K562 (cell line): Measurements from ENCODE around the gene RBPJL. TPM values are rescaled to one million over a fixed set of nuclear protein-coding genes. Genes with fewer than 3 reads are reported as not detected.
A peak's percentile ranks its signal among the peaks of the same experiment; 100 is the strongest.

Experiments
- ATAC-seq: fragments of 200-7000 bp; cut with Tn5 transposase; 3 replicates; pipeline ENCODE4 v1.9.1; 2020; ENCODE audit warnings: moderate library complexity
- BruUV-seq: library from RNA; stranded (reverse); fragments of 400-500 nt; replicated peaks from 2 replicates; lab custom pipeline; 2021; lab: Mats Ljungman, UMichigan
- CTCF ChIA-PET: fragments of 300-600 bp; formaldehyde crosslinking; extraction: SDS; loops from one replicate; lab custom pipeline; 2021; ENCODE audit warnings: low intra/inter-chr PET ratio; lab: Yijun Ruan, JAX
- POLR2A ChIA-PET: fragments of 300-600, 350-650 bp; sonication (Branson Sonifier 250); formaldehyde crosslinking; extraction: SDS; loops from one replicate; lab custom pipeline; 2021; ENCODE audit warnings: antibody characterized with exemption, inconsistent platforms; lab: Yijun Ruan, JAX
- DNase-seq, 4 experiments: peaks; one replicate each; pipeline versions ENCODE4 v3.0.0 to v3.0.0-alpha.2; 2011 to 2018; ENCODE audit warnings: low spot score in 3 of 4, mixed read lengths in 3 of 4; ENCODE audit errors: extremely low read depth in 1 of 4
- FAIRE-seq: peaks from 2 replicates; lab custom pipeline; 2011; peaks lifted over from hg19 to GRCh38; lab: Jason Lieb, UNC
- H2AFZ ChIP-seq: 2 replicates; pipeline ENCODE4 v1.6.0; 2011; ENCODE audit warnings: low read depth, low read length, control low read depth, inconsistent platforms
- H3K27ac ChIP-seq: fragments of 200-600 bp; 3 replicates; pipeline ENCODE4 v1.8.0; 2011; ENCODE audit warnings: low read depth, mild to moderate bottlenecking, control low read depth, inconsistent platforms, low read length, moderate library complexity, mixed read lengths; ENCODE audit errors: extremely low read depth
- H3K27me3 ChIP-seq, 2 experiments: fragments of 300-600 bp in 1 of 2; 2 replicates in 1 of 2; 3 replicates in 1 of 2; pipeline versions ENCODE4 v1.6.0 to v1.8.0; 2011; ENCODE audit warnings: inconsistent platforms in 2 of 2, low read length in 2 of 2, mild to moderate bottlenecking in 1 of 2, mixed read lengths in 1 of 2, moderate library complexity in 1 of 2; ENCODE audit not compliant: control insufficient read depth in 2 of 2, insufficient read depth in 2 of 2
- H3K36me3 ChIP-seq: fragments of 300-600 bp; 3 replicates; pipeline ENCODE4 v1.8.0; 2011; ENCODE audit warnings: mild to moderate bottlenecking, low read length, inconsistent platforms; ENCODE audit not compliant: control insufficient read depth, insufficient read depth
- H3K4me1 ChIP-seq, 2 experiments: fragments of 200-600 bp in 1 of 2; replicated peaks in 1 of 2; 2 replicates in 1 of 2; 3 replicates in 1 of 2; pipeline versions ENCODE4 v1.5.1 to v1.8.0; 2011; ENCODE audit warnings: inconsistent platforms in 2 of 2, low read length in 2 of 2, mild to moderate bottlenecking in 1 of 2, mixed read lengths in 1 of 2, moderate library complexity in 1 of 2; ENCODE audit not compliant: control insufficient read depth in 2 of 2, insufficient read depth in 2 of 2
- H3K4me2 ChIP-seq: 2 replicates; pipeline ENCODE4 v1.6.1; 2011; ENCODE audit warnings: low read length, control low read depth, inconsistent platforms, mixed read lengths; ENCODE audit not compliant: insufficient read depth
- H3K4me3 ChIP-seq: fragments of 200-600 bp; sonication (generic), shearing (Covaris generic); 2 replicates; pipeline ENCODE4 v1.5.1; 2016; ENCODE audit warnings: control low read depth, inconsistent platforms
- H3K79me2 ChIP-seq: fragments of 200-600 bp; 3 replicates; pipeline ENCODE4 v1.8.0; 2011; ENCODE audit warnings: low read length, inconsistent platforms; ENCODE audit not compliant: control insufficient read depth, insufficient read depth
- H3K9ac ChIP-seq, 2 experiments: 2 replicates each; pipeline versions ENCODE4 v1.6.0 to v1.6.1; 2011; ENCODE audit warnings: low read depth in 2 of 2, low read length in 2 of 2, control low read depth in 1 of 2, inconsistent platforms in 1 of 2, mild to moderate bottlenecking in 1 of 2, mixed read lengths in 1 of 2; ENCODE audit not compliant: insufficient read depth in 1 of 2
- H3K9me1 ChIP-seq: one replicate; pipeline ENCODE4 v1.6.0; 2011; ENCODE audit warnings: inconsistent platforms, mild to moderate bottlenecking, low read length, moderate library complexity; ENCODE audit not compliant: control insufficient read depth, insufficient read depth
- H3K9me3 ChIP-seq: replicated peaks from 2 replicates; pipeline ENCODE4 v1.5.1; 2011; ENCODE audit warnings: low read depth, low read length, inconsistent platforms; ENCODE audit not compliant: control insufficient read depth, insufficient read depth
- H4K20me1 ChIP-seq: replicated peaks from 2 replicates; pipeline ENCODE4 v1.6.1; 2011; ENCODE audit warnings: low read length, inconsistent platforms, mixed read lengths; ENCODE audit not compliant: control insufficient read depth, insufficient read depth
- FOSL1 ChIP-seq: fragments of 200-800 bp; sonication (Bioruptor generic); conservative IDR thresholded peaks from 2 replicates; pipeline ENCODE4 v1.6.1; 2016; ENCODE audit warnings: missing genetic modification characterization, missing compliant biosample characterization
- JUN ChIP-seq, 2 experiments: sonication (generic) in 1 of 2; formaldehyde crosslinking in 1 of 2; IDR thresholded peaks; 2 replicates each; pipeline versions ENCODE4 v1.6.1 to v1.8.0; 2012 to 2022; ENCODE audit warnings: borderline replicate concordance in 2 of 2, mild to moderate bottlenecking in 2 of 2, improper control_type of control experiment in 1 of 2, low read depth in 1 of 2, low read length in 1 of 2, missing genetic modification reagents in 1 of 2
- JUND ChIP-seq, 2 experiments: IDR thresholded peaks; 2 replicates in 1 of 2; 3 replicates in 1 of 2; pipeline ENCODE4 v1.6.1; 2011; ENCODE audit warnings: borderline replicate concordance in 2 of 2, low read depth in 2 of 2, low read length in 2 of 2, improper control_type of control experiment in 1 of 2, missing biosample characterization in 1 of 2, missing genetic modification characterization in 1 of 2, missing genetic modification reagents in 1 of 2
- NR2C2 ChIP-seq, 2 experiments: fragments of 200-800 bp in 1 of 2; sonication (Bioruptor generic) in 1 of 2; sonication (generic) in 1 of 2; formaldehyde crosslinking in 1 of 2; IDR thresholded peaks; 2 replicates each; pipeline versions ENCODE4 v1.6.1 to v1.8.0; 2016 to 2022; ENCODE audit warnings: mild to moderate bottlenecking in 1 of 2, missing compliant biosample characterization in 1 of 2, missing genetic modification characterization in 1 of 2, missing genetic modification reagents in 1 of 2
- ZNF134 ChIP-seq: fragments of 250-450 bp; sonication (Bioruptor Pico); conservative IDR thresholded peaks from 2 replicates; pipeline ENCODE4 v1.4.0; 2020
- WGBS: fragments of 100-300 bp; shearing (Covaris generic); methylation state at CpG from one replicate; pipeline ENCODE4 v1.1.6; 2016; ENCODE audit warnings: low coverage, mixed read lengths; ENCODE audit not compliant: insufficient coverage; ENCODE audit errors: missing lambda C conversion rate; 5-methylcytosine and 5-hydroxymethylcytosine counted together
- in situ Hi-C: fragments of 300-500 bp; cut with MboI; formaldehyde crosslinking; loops from 4 replicates; pipeline ENCODE4 v1.15.0; 2018; ENCODE audit warnings: inconsistent platforms, mixed read lengths
- intact Hi-C: fragments of 100-400 bp; cut with micrococcal nuclease; formaldehyde crosslinking; loops from 2 replicates; pipeline ENCODE4 v1.14.2; 2022
- polyA plus RNA-seq, 8 experiments: library from polyadenylated mRNA; depleted of rRNA in 4 of 8; stranded (reverse) in 5 of 8; unstranded in 3 of 8; fragments of >200 nt; fragmentation: Nextera tagmentation in 2 of 8; fragmentation: Illumina TruSeq in 1 of 8; extraction: Ambion mirVana in 2 of 8; extraction: Trizol in 1 of 8; gene quantifications; 2 replicates each; pipeline versions ENCODE4 v1.2.1 to v1.2.3, GENCODE V29; 2011 to 2014; ENCODE audit warnings: inconsistent platforms in 1 of 8, missing spikeins in 1 of 8
- total RNA-seq, 7 experiments: library from RNA; depleted of rRNA in 6 of 7; stranded (reverse); fragments of >200 nt in 6 of 7; fragmentation: Illumina TruSeq in 2 of 7; extraction: Trizol in 2 of 7; gene quantifications; 2 replicates each; pipeline versions ENCODE4 v1.2.1 to v1.2.3, GENCODE V29; 2011 to 2021; ENCODE audit warnings: low replicate concordance in 1 of 7
- TF ChIP-seq, protein P1 (sequence below), 2 experiments: fragments of 450-650 bp in 1 of 2; sonication (generic) in 1 of 2; formaldehyde crosslinking in 1 of 2; IDR thresholded peaks in 1 of 2; conservative IDR thresholded peaks in 1 of 2; 2 replicates each; pipeline versions ENCODE4 v1.6.1 to v1.8.1; 2016 to 2023; ENCODE audit warnings: mild to moderate bottlenecking in 2 of 2, moderate library complexity in 2 of 2, inconsistent platforms in 1 of 2, missing genetic modification reagents in 1 of 2

Gene RBPJL
- total and polyA plus RNA-seq, 9 of the 15 experiments (the other 6 are each of a cell fraction or from before 2014, with no cell fraction given), result not detected

GRCh38 chr20:45355209-45356084, 48.8 kb downstream of the RBPJL start:
- H3K4me3 ChIP-seq, result no peak overlapping the region
- no peaks in the 10 kb centered on the region for H3K79me2 ChIP-seq
- no peaks in the 10 kb centered on the region for H3K9me3 ChIP-seq
- no peaks in the 10 kb centered on the region for H3K9me1 ChIP-seq
- in situ Hi-C loops, result no loop called here
- intact Hi-C loops, result no loop called here
- no peak for DNase-seq
- H3K27ac ChIP-seq, result no peak overlapping the region
- H4K20me1 ChIP-seq, result no peaks in the 10 kb centered on the region
- no peak for TF ChIP-seq NR2C2 (CRISPR knock-in tag; IDR thresholded peaks at IDR 0.05)
- peak; percentile 34; the same call in 1 of the 2 replicates for TF ChIP-seq NR2C2 (tag; IDR thresholded peaks at IDR 0.05)
- TF ChIP-seq, protein P1, sequence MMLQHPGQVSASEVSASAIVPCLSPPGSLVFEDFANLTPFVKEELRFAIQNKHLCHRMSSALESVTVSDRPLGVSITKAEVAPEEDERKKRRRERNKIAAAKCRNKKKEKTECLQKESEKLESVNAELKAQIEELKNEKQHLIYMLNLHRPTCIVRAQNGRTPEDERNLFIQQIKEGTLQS (IDR thresholded peaks at IDR 0.05), result peak; percentile 72; the same call in 1 of the 2 replicates
- TF ChIP-seq, protein P1 (CRISPR knock-in tag; conservative IDR thresholded peaks at IDR 0.05), result no peak
- TF ChIP-seq ZNF134 (CRISPR knock-in tag), result no peak
- TF ChIP-seq FOSL1 (tag), result peak; percentile 68
- peak; percentile 46; the same call in 1 of the 2 replicates for TF ChIP-seq JUND (IDR thresholded peaks at IDR 0.05; ENCODE audit: borderline replicate concordance, low read depth, low read length)
- peak; percentile 59; the same call in 2 of the 3 replicates for TF ChIP-seq JUND (tag; IDR thresholded peaks at IDR 0.05; ENCODE audit: borderline replicate concordance, low read depth, low read length)
- TF ChIP-seq JUN (IDR thresholded peaks at IDR 0.05; ENCODE audit: borderline replicate concordance, low read depth, low read length), result peak; percentile 67; the same call in 1 of the 2 replicates
- no peak for TF ChIP-seq JUN (CRISPR knock-in tag; IDR thresholded peaks at IDR 0.05; ENCODE audit: borderline replicate concordance)
- TF ChIP-seq, all 486 proteins: peak for 5
- ChIA-PET CTCF (no interaction called here), POLR2A (interaction anchor here (1.1 to 1.4 kb wide), 2 partner anchors 11 to 14 kb away, joined by 3 read pairs; no protein-coding TSS in a partner anchor)
- Histone ChIP-seq H2AFZ (peak overlapping the region; percentile 20; the same call in 1 of the 2 replicates), H3K4me1 (peaks cover 0 to 20% of the 10 kb centered on the region in 2 experiments; a peak in 4 of 5 replicates), H3K36me3 (no peaks in the 10 kb centered on the region), H3K27me3 (no peaks in the 10 kb centered on the region), H3K9ac (no peak overlapping the region), H3K4me2 (no peak overlapping the region)
- FAIRE-seq (peak; percentile 44), ATAC-seq (no peak)
- BruUV-seq, result no TSS peak
- WGBS, result 24% methylated on average over 4 of the region's 5 CpGs
